RWPE2 (cell line): Measurements from ENCODE around the gene ACP6.
"Not testable (repeated sequence)": the region's sequence is repeated elsewhere in the genome, so short reads cannot be mapped to it uniquely, and the experiment has no call there.

Experiments
- ATAC-seq: fragments of 200-7000 bp; cut with Tn5 transposase; 3 replicates; pipeline ENCODE4 v1.9.1; 2021; ENCODE audit warnings: low read depth
- DNase-seq: peaks from one replicate; pipeline ENCODE4 v3.0.0-alpha.2; 2020; ENCODE audit warnings: low spot score
- H3K27ac ChIP-seq: fragments of 450-650 bp; 2 replicates; pipeline ENCODE4 v1.5.1; 2017; ENCODE audit warnings: mild to moderate bottlenecking; ENCODE audit not compliant: poor library complexity, severe bottlenecking
- H3K27me3 ChIP-seq: fragments of 250-450 bp; sonication (Bioruptor Pico); 2 replicates; pipeline ENCODE4 v1.5.1; 2021; ENCODE audit warnings: mild to moderate bottlenecking, moderate library complexity; ENCODE audit not compliant: insufficient read depth, poor library complexity, severe bottlenecking
- H3K36me3 ChIP-seq: fragments of 250-450 bp; sonication (Bioruptor Pico); 2 replicates; pipeline ENCODE4 v1.5.1; 2020; ENCODE audit warnings: low read depth, mild to moderate bottlenecking, moderate library complexity
- H3K4me1 ChIP-seq: fragments of 250-450 bp; sonication (Bioruptor Pico); 2 replicates; pipeline ENCODE4 v1.5.1; 2021; ENCODE audit warnings: mild to moderate bottlenecking, moderate library complexity; ENCODE audit not compliant: insufficient read depth, poor library complexity, severe bottlenecking
- H3K4me3 ChIP-seq: fragments of 250-450 bp; sonication (Bioruptor Pico); 2 replicates; pipeline ENCODE4 v1.5.1; 2021; ENCODE audit warnings: mild to moderate bottlenecking, moderate library complexity; ENCODE audit not compliant: severe bottlenecking
- H3K9me3 ChIP-seq: fragments of 250-450 bp; sonication (Bioruptor Pico); 2 replicates; pipeline ENCODE4 v1.5.1; 2021; ENCODE audit warnings: mild to moderate bottlenecking, moderate library complexity; ENCODE audit not compliant: severe bottlenecking
- CTCF ChIP-seq: fragments of 450-650 bp; IDR thresholded peaks from one replicate; pipeline ENCODE4 v1.5.1; 2017; ENCODE audit warnings: mild to moderate bottlenecking, moderate library complexity; ENCODE audit not compliant: poor library complexity, severe bottlenecking

Gene ACP6

DNA sequence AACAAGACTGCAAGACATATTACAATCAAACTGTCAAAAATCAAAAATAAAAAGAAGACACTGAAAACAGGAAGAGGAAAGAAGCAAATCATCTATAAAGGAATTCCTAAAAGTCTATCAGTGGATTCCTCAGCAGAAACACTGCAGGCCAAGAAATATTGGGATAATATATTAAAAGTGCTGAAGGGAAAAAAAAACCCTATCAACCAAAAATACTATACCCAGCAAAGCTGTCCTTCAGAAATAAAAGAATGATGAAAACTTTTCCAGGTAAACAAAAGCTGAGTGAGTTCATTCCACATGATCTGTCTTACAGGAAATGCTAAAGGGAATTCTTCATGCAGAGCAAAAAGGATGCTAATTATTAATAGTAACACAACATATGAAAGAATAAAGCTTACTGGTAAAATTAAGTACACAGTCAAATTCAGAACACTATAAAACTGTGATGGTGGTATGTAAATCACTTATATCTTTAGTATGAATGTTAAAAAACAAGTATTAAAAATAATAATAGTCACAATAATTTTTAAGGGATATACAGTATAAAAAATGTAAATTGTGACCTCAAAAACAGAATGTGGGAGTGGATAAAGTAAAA is 12.9 kb upstream of the ACP6 start:
- Histone ChIP-seq H3K9me3 (peaks cover 1% of the 10 kb centered on the region), H3K27me3 (no peaks in the 10 kb centered on the region), H3K4me1 (no peaks in the 10 kb centered on the region), H3K4me3 (no peak overlapping the region), H3K36me3 (no peaks in the 10 kb centered on the region), H3K27ac (no peak overlapping the region)
- DNase-seq (no peak), ATAC-seq (no peak)
- no peak for TF ChIP-seq CTCF

DNA sequence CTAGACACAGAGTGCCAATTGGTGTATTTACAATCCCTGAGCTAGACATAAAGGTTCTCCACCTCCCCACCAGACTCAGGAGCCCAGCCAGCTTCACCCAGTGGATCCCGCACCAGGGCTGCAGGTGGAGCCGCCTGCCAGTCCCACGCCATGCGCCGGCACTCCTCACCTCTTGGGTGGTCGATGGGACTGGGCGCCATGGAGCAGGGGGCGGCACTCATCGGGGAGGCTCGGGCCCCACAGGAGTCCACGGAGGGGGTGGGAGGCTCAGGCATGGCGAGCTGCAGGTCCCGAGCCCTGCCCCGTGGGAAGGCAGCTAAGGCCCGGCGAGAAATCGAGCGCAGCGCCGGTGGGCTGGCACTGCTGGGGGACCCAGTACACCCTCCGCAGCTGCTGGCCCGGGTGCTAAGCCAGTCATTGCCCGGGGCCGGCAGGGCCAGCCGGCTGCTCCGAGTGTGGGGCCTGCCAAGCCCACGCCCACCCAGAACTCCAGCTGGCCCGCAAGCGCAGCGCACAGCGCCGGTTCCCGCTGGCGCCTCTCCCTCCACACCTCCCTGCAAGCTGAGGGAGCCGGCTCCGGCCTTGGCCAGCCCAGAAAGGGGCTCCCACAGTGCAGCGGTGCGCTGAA is 10.4 kb upstream of the ACP6 start:
- H3K4me3 ChIP-seq, H3K9me3 ChIP-seq, H3K27me3 ChIP-seq, H3K36me3 ChIP-seq, H3K27ac ChIP-seq, ATAC-seq, DNase-seq: not testable (repeated sequence)
- peaks cover 13% of the 10 kb centered on the region for H3K4me1 ChIP-seq

- H3K27ac ChIP-seq = peak overlapping the region; percentile 83
- not testable (repeated sequence) for H3K27me3 ChIP-seq, H3K4me3 ChIP-seq, H3K9me3 ChIP-seq, H3K36me3 ChIP-seq, ATAC-seq, DNase-seq
- peaks cover 22% of the 10 kb centered on the region for H3K4me1 ChIP-seq
Measured at GRCh38 chr1:147677681-147678080, 7.4 kb upstream of the ACP6 start.

- DNase-seq (no peak), ATAC-seq (peak; percentile 72)
- peaks cover 22% of the 10 kb centered on the region for H3K4me1 ChIP-seq
- peaks cover 3% of the 10 kb centered on the region for H3K9me3 ChIP-seq
- no peaks in the 10 kb centered on the region for H3K36me3 ChIP-seq
- peak overlapping the region; percentile 83 for H3K27ac ChIP-seq
- no peak overlapping the region for H3K4me3 ChIP-seq
- no peak for TF ChIP-seq CTCF
- H3K27me3 ChIP-seq = no peaks in the 10 kb centered on the region
Measured at GRCh38 chr1:147676311-147677085, 6.2 kb upstream of the ACP6 start.

GRCh38 chr1:147673816-147674215 is 3.5 kb upstream of the ACP6 start:
- no peak for ATAC-seq
- Histone ChIP-seq H3K36me3 (no peaks in the 10 kb centered on the region), H3K4me1 (peaks cover 25% of the 10 kb centered on the region), H3K9me3 (peaks cover 3% of the 10 kb centered on the region), H3K27ac (no peak overlapping the region), H3K4me3 (no peak overlapping the region), H3K27me3 (no peaks in the 10 kb centered on the region)
- TF ChIP-seq CTCF = no peak
- no peak for DNase-seq
